Stimulated activated CD8-positive, alpha-beta memory T cell treated with anti-CD3 and anti-CD28 coated beads, Interleukin-12 subunit alpha, Interleukin-12 subunit beta, amount 100 ng/mL, for 1 hour (primary cell): ENCODE results near the gene CSNK1D.
A peak's percentile ranks its signal among the peaks of the same experiment; 100 is the strongest.

ENCODE experiments used
- DNase-seq: peaks from one replicate; pipeline ENCODE4 v3.0.0-alpha.2; 2020; ENCODE audit warnings: low read depth

CSNK1D gene

GRCh38 chr17:82238472-82239201 lies 34.9 kb downstream of the CSNK1D start:
- peak; percentile 51 for DNase-seq

- no peak for DNase-seq
These were observed 35.6 kb downstream of the CSNK1D start for GRCh38 chr17:82237746-82238471.

- DNase-seq, result no peak
These were observed 36.3 kb downstream of the CSNK1D start for GRCh38 chr17:82237083-82237745.

- DNase-seq, result peak; percentile 52
These were observed 37.1 kb downstream of the CSNK1D start for GRCh38 chr17:82236142-82236971.

GRCh38 chr17:82235775-82236141 lies 37.7 kb downstream of the CSNK1D start:
- DNase-seq, result no peak

GRCh38 chr17:82235056-82235774 lies 38.3 kb downstream of the CSNK1D start:
- no peak for DNase-seq

- DNase-seq, result no peak
These were observed 39.1 kb downstream of the CSNK1D start for GRCh38 chr17:82234211-82235055.

- DNase-seq, result no peak
These were observed 40.4 kb downstream of the CSNK1D start for GRCh38 chr17:82232876-82233785.

- no peak for DNase-seq
These were observed 41.1 kb downstream of the CSNK1D start for GRCh38 chr17:82232322-82232820.

GRCh38 chr17:82231562-82232321 lies 41.8 kb downstream of the CSNK1D start:
- no peak for DNase-seq

- DNase-seq, result no peak
These were observed 42.3 kb downstream of the CSNK1D start for GRCh38 chr17:82231312-82231561.

- no peak for DNase-seq
These were observed 42.7 kb downstream of the CSNK1D start for GRCh38 chr17:82230609-82231311.

GRCh38 chr17:82229698-82230608 lies 43.5 kb downstream of the CSNK1D start:
- no peak for DNase-seq

GRCh38 chr17:82228842-82229697 lies 44.4 kb downstream of the CSNK1D start, which contains the start of gene SLC16A3:
Gene SLC16A3 (plus strand): TSS chr17:82229042. CDS start chr17:82236009, 6,967 bp downstream.
- peak; percentile 56 for DNase-seq

- no peak for DNase-seq
These were observed 45.1 kb downstream of the CSNK1D start for GRCh38 chr17:82228278-82228841.
